OCI-LY3 (cell line): Measurements from ENCODE around the gene ZNF506.

Experiments
- EZH2phosphoT487 ChIP-seq: fragments of 200-600 bp; shearing (Covaris generic); IDR thresholded peaks from 2 replicates; pipeline ENCODE4 v1.6.1; 2018; ENCODE audit warnings: antibody characterized with exemption, mixed run types, low read depth
- TF ChIP-seq, protein P1 (sequence below): fragments of 200-600, 300-600 bp; sonication (generic); IDR thresholded peaks from 2 replicates; pipeline ENCODE4 v1.5.1; 2014; ENCODE audit warnings: antibody characterized with exemption, low read length, low read depth

DNA sequence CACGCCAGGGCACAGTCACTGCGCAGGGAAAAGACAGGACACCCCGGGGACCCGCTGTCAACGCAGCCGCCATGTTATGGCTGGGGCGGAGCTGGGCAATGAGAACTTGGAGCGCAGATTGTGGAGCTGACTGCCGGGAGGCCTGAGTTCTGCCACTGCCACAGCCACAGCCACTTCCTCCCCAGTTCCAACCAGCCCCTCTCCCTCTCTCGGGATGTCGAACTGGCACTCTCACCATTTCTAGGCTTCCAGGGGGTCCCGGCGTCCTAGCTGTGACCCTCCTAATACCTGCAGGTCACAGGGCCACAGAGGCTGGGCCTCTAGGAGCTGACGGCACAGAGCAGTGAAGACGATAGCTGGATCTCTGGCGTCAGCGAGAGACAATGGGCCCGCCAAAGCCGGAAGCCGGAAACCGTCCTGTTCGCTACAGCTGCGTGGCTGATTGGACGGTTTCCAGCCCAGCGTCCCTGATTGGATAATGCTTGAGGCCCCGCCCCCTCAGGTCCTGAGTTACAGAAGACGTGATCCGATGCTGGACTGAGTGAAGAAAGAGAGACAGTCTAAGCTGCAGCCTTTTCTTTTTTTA lies at the start of gene ZNF506:
- TF ChIP-seq, protein P1, sequence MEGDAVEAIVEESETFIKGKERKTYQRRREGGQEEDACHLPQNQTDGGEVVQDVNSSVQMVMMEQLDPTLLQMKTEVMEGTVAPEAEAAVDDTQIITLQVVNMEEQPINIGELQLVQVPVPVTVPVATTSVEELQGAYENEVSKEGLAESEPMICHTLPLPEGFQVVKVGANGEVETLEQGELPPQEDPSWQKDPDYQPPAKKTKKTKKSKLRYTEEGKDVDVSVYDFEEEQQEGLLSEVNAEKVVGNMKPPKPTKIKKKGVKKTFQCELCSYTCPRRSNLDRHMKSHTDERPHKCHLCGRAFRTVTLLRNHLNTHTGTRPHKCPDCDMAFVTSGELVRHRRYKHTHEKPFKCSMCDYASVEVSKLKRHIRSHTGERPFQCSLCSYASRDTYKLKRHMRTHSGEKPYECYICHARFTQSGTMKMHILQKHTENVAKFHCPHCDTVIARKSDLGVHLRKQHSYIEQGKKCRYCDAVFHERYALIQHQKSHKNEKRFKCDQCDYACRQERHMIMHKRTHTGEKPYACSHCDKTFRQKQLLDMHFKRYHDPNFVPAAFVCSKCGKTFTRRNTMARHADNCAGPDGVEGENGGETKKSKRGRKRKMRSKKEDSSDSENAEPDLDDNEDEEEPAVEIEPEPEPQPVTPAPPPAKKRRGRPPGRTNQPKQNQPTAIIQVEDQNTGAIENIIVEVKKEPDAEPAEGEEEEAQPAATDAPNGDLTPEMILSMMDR = no peak
- TF ChIP-seq EZH2phosphoT487 = no peak
